ENCODE results near the gene NFATC2. TPM values are rescaled to one million over a fixed set of nuclear protein-coding genes. Genes with fewer than 3 reads are reported as not detected.

NFATC2 gene
- total and polyA plus RNA-seq, 2 experiments from 2014 or later = 0.52 to 0.59 TPM

GRCh38 chr20:51487076-51487475 is 55.4 kb downstream of the NFATC2 start (continued):
- TF ChIP-seq ZNF462 (CRISPR knock-in tag; IDR thresholded peaks at IDR 0.05) = no peak
- no peak for TF ChIP-seq ZNF331 (CRISPR knock-in tag; IDR thresholded peaks at IDR 0.05; ENCODE audit: low read depth)
- no peak for TF ChIP-seq ETS1 (IDR thresholded peaks at IDR 0.05)
- TF ChIP-seq CTCF (conservative IDR thresholded peaks at IDR 0.05; ENCODE audit: low read depth in 2 of 2) = no peak
- TF ChIP-seq ZNF114 (CRISPR knock-in tag; IDR thresholded peaks at IDR 0.05) = no peak
- no peak for TF ChIP-seq STAT1 (IDR thresholded peaks at IDR 0.05; ENCODE audit: unreplicated experiment)
- no peak for TF ChIP-seq CREB1 (CRISPR knock-in tag; IDR thresholded peaks at IDR 0.05; ENCODE audit: low read depth)
